Right renal pelvis (tissue), 4 donors: Measurements from ENCODE around the gene CARS2. TPM values are rescaled to one million over a fixed set of nuclear protein-coding genes. Genes with fewer than 3 reads are reported as not detected.
A peak's percentile ranks its signal among the peaks of the same experiment; 100 is the strongest.
"Not testable (repeated sequence)": the region's sequence is repeated elsewhere in the genome, so short reads cannot be mapped to it uniquely, and the experiment has no call there.

ENCODE experiments used
- DNase-seq, 4 donors: peaks; one replicate each; pipeline ENCODE4 v3.0.0-alpha.2; 2013; ENCODE audit warnings: low read depth in 4 of 4, low spot score in 3 of 4, missing footprints in 1 of 4
- polyA plus RNA-seq, 4 donors: library from polyadenylated mRNA; unstranded; fragments of 120-200 nt; gene quantifications; one replicate each; pipeline ENCODE4 v1.2.1, GENCODE V29; 2013; ENCODE audit not compliant: insufficient read length in 4 of 4

Gene CARS2
- 10 to 100 TPM; 59.5 to 67.8 (median 63.3) TPM for polyA plus RNA-seq

GRCh38 chr13:110705826-110706569 lies at the start of gene CARS2:
CARS2 (minus strand) TSS chr13:110706116; CDS start chr13:110706093, 23 bp downstream.
- DNase-seq = peak; percentile 84 to 87 (median 86)

GRCh38 chr13:110748271-110748670 lies 42.4 kb upstream of the CARS2 start:
- DNase-seq = no peak

GRCh38 chr13:110746438-110746837 lies 40.5 kb upstream of the CARS2 start:
- DNase-seq = no peak

GRCh38 chr13:110743687-110744086 lies 37.8 kb upstream of the CARS2 start:
- no peak for DNase-seq

- DNase-seq = no peak
Measured at GRCh38 chr13:110737555-110737954, 31.6 kb upstream of the CARS2 start.

GRCh38 chr13:110734561-110734960 lies 28.6 kb upstream of the CARS2 start:
- DNase-seq = no peak

- no peak for DNase-seq
Measured at GRCh38 chr13:110731072-110731471, 25.2 kb upstream of the CARS2 start.

GRCh38 chr13:110726726-110727125 lies 20.8 kb upstream of the CARS2 start:
- no peak for DNase-seq

- not testable (repeated sequence) for DNase-seq
Measured at GRCh38 chr13:110726153-110726552, 20.2 kb upstream of the CARS2 start.

GRCh38 chr13:110723598-110723997 lies 17.7 kb upstream of the CARS2 start:
- no peak for DNase-seq

- no peak for DNase-seq
Measured at GRCh38 chr13:110722971-110723370, 17.1 kb upstream of the CARS2 start.

- DNase-seq = no peak
Measured at GRCh38 chr13:110719036-110719710, 13.3 kb upstream of the CARS2 start.

GRCh38 chr13:110716247-110716515 lies 10.3 kb upstream of the CARS2 start:
- peak in 2 of 4 donors; percentile 22 to 32 for DNase-seq

- peak; percentile 94 to 100 (median 98) for DNase-seq
Measured at GRCh38 chr13:110715395-110716246, 9.7 kb upstream of the CARS2 start.

- DNase-seq = peak in 2 of 4 donors; percentile 43 to 49
Measured at GRCh38 chr13:110714797-110715394, 9.0 kb upstream of the CARS2 start.

GRCh38 chr13:110713981-110714796 lies 8.3 kb upstream of the CARS2 start:
- DNase-seq = peak in 2 of 4 donors; percentile 36 to 38

- no peak for DNase-seq
Measured at GRCh38 chr13:110713642-110713952, 7.7 kb upstream of the CARS2 start, which contains the start of gene ING1. ING1 (plus strand) TSS chr13:110713700; CDS start chr13:110714150, 450 bp downstream.

- peak; percentile 97 to 98 (median 98) for DNase-seq
Measured at GRCh38 chr13:110712849-110713641, 7.1 kb upstream of the CARS2 start.
